Stimulated activated CD8-positive, alpha-beta memory T cell treated with anti-CD3 and anti-CD28 coated beads, Interleukin-12 subunit alpha, Interleukin-12 subunit beta, amount 100 ng/mL, for 4 hours (primary cell): ENCODE data around the gene KIFBP.
A peak's percentile ranks its signal among the peaks of the same experiment; 100 is the strongest.
"Not testable (repeated sequence)": the region's sequence is repeated elsewhere in the genome, so short reads cannot be mapped to it uniquely, and the experiment has no call there.

Experiments used
- DNase-seq: peaks from one replicate; pipeline ENCODE4 v3.0.0-alpha.2; 2020; ENCODE audit warnings: low read depth

KIFBP gene, protein sequence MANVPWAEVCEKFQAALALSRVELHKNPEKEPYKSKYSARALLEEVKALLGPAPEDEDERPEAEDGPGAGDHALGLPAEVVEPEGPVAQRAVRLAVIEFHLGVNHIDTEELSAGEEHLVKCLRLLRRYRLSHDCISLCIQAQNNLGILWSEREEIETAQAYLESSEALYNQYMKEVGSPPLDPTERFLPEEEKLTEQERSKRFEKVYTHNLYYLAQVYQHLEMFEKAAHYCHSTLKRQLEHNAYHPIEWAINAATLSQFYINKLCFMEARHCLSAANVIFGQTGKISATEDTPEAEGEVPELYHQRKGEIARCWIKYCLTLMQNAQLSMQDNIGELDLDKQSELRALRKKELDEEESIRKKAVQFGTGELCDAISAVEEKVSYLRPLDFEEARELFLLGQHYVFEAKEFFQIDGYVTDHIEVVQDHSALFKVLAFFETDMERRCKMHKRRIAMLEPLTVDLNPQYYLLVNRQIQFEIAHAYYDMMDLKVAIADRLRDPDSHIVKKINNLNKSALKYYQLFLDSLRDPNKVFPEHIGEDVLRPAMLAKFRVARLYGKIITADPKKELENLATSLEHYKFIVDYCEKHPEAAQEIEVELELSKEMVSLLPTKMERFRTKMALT

DNA sequence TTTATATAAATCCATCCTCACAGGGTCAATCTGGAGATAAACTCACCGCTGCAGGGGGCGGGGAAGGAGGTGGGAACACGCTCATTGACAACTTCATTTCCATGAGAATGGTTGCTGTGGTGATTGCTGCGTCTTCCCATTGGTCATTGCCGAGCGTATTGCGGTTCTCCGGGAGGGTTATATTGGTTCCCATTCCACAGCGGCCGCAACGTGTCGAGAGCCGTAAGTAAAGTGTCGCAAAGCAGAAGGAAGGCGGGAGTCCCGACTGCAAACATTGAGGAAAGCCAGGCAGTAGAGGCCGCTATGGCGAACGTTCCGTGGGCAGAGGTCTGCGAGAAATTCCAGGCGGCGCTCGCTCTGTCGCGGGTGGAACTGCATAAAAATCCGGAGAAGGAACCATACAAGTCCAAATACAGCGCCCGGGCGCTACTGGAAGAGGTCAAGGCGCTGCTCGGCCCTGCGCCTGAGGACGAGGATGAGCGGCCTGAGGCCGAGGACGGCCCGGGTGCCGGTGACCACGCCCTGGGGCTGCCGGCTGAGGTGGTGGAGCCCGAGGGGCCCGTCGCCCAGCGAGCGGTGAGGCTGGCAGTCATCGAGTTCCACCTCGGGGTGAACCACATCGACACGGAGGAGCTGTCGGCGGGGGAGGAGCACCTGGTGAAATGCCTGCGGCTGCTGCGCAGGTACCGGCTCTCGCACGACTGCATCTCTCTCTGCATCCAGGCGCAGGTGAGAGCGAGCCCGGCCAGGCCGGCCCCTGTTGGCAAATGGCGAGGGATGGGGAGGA, at the start of gene KIFBP:
TSS of gene KIFBP (plus strand) at position 274 of the 787 bp plus-strand sequence. CDS start at position 304, 30 bp downstream.
- DNase-seq: peak; percentile 48

- DNase-seq: no peak
Measured at GRCh38 chr10:68938884-68939283, 49.7 kb upstream of the KIFBP start.

DNA sequence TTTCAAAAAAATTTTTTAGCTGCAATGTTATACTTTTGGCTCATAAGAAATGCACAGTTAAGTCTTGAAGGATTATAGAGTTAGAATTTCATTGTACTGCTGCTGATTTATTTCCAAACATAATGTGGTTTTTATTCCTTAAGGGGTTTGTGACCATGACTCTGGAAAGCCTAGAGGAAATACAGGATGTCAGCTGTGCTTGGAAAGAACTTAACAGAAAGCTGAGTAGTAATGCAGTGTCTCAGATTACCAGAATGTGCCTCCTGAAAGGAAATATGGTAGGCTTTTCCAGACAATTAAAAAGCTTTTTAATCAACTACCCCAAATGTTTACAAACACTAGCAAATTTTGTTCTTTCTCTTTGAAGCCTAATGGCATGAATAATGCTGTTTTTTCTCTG, 47.7 kb upstream of the KIFBP start:
- DNase-seq: not testable (repeated sequence)

DNA sequence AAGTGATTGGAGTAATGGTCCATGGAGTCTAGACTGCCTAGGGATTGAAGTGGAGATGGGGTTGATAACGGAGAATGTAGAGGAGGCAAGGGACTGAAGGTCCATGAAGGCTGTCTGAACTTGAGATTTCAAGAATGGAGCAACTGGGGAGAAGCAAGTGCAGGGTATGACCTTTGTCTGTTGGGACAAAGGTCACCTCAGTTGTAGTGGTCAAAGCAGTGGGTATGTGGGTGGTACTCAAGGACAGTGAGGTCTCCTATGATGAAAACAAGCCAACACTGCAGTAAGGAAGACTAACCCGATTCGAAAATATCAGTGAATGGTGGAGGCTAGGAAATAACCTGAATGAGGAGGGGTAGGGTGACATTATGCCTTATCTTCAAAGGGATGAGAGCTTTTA, 38.0 kb upstream of the KIFBP start:
- no peak for DNase-seq

- DNase-seq: no peak
Measured at GRCh38 chr10:68954904-68955303, 33.7 kb upstream of the KIFBP start.

DNA sequence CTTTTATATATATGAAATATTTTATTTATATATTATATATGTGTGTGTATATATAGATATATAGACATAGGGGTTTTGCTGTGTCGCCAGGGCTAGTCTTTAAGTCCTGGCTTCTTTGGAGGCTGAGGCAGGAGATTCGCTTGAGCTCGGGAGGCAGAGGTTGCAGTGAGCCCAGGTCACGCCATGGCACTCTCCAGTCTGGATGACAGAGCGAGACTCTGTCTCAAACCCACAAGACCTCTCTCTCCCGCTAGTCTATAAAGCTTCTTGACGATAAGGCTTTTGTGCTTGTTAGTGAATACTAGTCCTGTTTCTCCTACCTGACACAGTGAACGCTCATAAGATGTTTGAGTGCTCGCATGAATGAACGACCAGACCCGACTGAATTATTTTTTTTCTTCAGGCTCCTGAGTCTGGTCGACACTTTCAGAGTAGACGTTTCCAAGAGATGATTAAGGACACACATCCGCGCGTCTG, 33.2 kb upstream of the KIFBP start:
- DNase-seq: no peak

GRCh38 chr10:68955832-68956532, 32.6 kb upstream of the KIFBP start, which contains the start of gene DDX21:
DDX21 (plus strand) TSS chr10:68956170; CDS start chr10:68956226, 56 bp downstream.
- peak; percentile 81 for DNase-seq

- DNase-seq: no peak
Measured at GRCh38 chr10:68957284-68957615, 31.4 kb upstream of the KIFBP start.

GRCh38 chr10:68957654-68958053, 30.9 kb upstream of the KIFBP start:
- DNase-seq: no peak

GRCh38 chr10:68959695-68960527, 28.7 kb upstream of the KIFBP start:
- DNase-seq: no peak

GRCh38 chr10:68963151-68963550, 25.5 kb upstream of the KIFBP start:
- DNase-seq: no peak

DNA sequence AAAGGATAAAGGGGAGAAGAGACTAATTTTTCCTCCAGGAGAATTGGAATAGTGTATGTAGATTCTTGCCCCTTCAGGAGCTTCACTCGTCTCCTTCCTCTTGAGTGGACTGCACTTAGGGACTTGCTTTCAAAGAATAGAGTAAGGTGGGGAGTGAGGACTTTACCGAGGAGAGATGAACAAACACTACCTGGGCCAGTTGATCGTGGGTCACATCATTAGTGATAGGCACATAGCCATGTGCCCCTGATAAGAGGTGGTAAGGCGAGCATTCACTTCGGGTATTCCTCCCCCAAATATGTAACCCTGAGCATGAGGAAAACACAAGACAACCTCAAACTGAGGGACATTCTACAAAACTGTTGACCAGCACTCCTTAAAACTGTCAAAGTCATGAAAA, 14.6 kb upstream of the KIFBP start:
- no peak for DNase-seq

DNA sequence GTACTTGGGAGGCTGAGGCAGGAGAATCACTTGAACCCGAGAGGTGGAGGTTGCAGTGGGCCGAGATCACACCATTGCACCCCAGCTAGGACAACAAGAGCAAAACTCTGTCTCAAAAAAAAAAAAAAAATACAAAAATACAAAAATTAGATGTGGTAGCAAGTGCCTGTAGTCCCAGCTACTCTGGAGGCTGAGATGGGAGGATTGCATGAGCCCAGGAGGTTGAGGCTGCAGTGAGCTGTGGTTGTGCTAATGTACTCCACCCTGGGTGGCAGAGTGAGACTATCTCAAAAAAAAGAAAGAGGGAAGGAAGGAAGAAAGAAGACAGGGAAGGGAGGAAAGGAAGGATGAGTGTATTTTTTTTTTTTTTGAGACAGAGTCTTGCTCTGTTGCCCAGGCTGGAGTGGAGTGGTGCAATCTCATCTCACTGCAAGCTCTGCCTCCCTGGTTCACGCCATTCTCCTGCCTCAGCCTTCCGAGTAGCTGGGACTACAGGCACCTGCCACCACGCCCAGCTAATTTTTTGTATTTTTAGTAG, 12.6 kb upstream of the KIFBP start:
- DNase-seq: not testable (repeated sequence)

GRCh38 chr10:68979738-68980137, 8.9 kb upstream of the KIFBP start:
- not testable (repeated sequence) for DNase-seq

DNA sequence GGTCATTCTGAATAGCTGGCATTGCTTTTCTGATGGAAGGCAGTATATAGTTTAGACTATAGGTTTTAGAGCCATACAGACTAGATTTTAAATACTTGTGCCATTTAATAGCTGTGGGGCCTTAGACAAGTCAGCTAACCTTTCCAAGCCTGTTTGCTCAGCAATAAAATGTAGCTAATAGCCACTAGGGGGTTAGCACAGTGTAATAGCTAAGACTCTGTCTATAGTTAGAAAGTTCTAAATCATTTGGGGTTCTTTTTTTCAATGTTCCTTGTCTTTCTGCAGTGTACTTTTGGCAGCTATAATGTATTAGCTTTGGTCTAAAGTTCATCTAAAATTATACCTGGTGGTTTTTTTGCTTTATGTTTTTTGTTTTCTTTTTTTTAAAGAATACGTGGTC, 7.5 kb upstream of the KIFBP start:
- DNase-seq: no peak

DNA sequence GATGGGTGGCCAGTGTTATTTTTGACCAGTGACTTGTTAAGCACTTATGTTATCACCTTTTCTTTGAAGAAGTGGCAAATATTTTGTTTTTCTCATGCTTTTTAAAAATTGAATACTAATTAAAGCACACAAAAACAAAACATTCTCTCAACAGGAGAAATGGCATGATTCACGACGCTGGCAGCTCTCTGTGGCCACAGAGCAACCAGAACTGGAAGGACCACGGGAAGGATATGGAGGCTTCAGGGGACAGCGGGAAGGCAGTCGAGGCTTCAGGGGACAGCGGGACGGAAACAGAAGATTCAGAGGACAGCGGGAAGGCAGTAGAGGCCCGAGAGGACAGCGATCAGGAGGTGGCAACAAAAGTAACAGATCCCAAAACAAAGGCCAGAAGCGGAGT, 6.2 kb upstream of the KIFBP start:
- no peak for DNase-seq

DNA sequence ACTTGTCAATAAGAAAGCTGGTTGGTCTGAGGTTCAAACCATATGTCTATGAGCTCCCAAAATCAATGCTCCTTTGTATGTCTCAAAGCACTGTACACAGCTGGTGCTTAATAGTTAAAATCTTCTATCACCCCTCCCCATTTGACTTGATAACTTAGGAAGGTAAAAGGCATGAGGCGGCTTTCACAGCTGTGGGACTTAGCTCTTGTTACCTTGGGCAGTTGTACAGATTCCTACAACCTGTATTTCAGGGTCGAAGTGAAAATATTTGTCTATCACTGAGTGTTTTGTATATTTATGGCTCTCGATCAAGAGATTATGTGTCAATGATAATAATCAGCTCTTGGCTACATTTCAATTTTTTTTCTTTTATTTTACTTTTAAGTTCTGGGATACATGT, 992 bp upstream of the KIFBP start:
- no peak for DNase-seq

DNA sequence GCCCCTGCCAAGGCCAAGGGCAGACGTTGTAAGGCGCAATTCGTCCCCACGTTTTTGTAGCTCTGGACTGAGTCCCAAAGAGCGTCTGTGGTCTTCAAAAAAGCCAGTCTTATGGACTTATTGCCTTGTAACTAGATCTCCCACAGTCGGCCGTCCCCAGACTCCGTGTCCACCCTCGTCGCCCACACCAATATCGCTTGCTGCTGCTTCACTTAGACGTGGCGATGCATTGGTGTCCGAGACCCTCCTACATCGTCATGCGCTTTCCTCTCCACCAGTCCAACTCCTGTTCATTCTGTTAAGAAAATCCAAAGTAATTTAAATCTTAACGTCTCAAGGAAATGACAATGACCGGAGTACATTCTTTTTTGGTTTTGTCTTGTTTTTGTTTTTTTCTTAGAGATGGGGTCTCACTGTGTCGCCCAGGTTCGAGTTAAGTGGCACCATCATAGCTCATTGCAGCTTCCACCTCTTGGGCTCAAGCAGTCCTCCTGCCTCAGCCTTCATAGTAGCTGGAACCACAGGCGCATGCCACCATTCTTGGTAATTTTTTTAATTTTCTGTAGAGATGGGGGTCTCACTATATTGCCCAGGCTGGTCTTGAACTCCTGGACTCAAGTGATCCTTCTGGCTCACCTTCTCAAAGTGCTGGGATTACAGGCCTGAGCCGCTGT, 851 bp downstream of the KIFBP start:
- no peak for DNase-seq

DNA sequence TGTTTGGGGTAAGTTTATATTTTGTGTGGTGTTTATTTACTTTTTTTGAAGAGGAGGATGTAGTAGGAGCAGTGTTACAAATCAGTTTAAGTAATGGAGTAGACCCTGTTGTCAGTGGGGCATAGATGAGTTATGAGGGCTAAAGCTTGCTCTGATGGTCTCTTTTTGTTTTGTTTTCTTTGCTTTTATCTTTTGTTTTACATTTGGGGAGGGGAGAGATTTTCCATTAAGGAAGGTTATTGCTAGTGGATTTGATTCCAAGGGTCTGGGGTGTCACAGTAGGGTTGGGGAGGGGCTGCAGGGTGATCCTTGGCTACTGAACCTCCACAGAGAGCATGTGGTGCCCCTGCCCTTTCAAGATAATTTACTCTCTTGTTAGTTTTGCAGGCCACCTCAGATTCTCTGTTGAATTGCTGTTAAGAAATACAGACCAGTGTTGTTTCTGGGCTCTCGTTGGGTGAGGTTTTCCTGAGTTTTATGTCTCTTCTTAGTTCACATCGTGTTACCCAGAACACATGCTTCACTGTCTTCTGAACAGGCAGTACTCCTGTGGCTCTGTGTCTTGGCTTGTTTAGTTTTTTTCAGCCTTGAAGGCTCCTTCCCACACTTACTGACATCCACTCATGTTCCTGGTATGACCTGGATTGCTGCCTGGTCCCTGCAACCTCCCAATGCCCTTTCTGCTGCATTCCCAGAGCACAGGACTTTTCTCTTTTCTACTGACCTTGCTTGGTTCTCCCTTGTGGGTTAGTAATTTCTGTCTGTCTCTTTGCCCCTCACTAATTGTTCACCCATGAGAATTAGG, 4.2 kb downstream of the KIFBP start:
- DNase-seq: no peak
